Measurements from ENCODE around the gene SGIP1. TPM values are rescaled to one million over a fixed set of nuclear protein-coding genes. Genes with fewer than 3 reads are reported as not detected.

The SGIP1 gene
- total RNA-seq, 1 experiment from 2014 or later, result not detected

DNA sequence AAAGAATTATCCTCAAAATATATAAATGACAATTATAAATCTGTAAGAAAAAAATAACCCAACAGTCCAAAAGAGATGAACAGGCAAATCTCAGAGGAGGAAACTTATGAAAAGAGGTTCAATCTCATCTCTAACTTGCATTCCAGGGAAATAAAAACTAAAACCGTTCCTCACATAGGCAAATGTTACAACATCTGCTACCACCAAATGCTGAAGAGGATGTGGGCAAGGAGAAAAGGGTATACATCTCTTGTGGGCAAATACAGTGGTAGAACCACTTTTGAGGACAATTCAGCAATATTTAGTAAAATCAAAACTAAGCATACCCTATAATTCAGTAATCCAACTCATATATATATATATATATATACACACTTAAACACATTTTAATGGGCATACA, 33.7 kb upstream of the SGIP1 start:
- no TSS peak for BruUV-seq (replicated peaks)
- CTCF ChIA-PET, result no interaction called here
- H3K27ac Mint-ChIP-seq (ENCODE audit: unreplicated experiment), result no peak overlapping the region
- DNase-seq, result no peak
- no peaks in the 10 kb centered on the region for H3K36me3 Mint-ChIP-seq (ENCODE audit: insufficient read depth, unreplicated experiment)
- no peaks in the 10 kb centered on the region for H3K9me3 Mint-ChIP-seq (ENCODE audit: low read depth, unreplicated experiment)
- H3K4me3 Mint-ChIP-seq (ENCODE audit: low read depth, unreplicated experiment), result no peak overlapping the region
- H3K27me3 Mint-ChIP-seq (ENCODE audit: unreplicated experiment), result peaks cover 12% of the 10 kb centered on the region
- no peaks in the 10 kb centered on the region for H3K4me1 Mint-ChIP-seq (ENCODE audit: low read depth, unreplicated experiment)
- intact Hi-C loops (cut with micrococcal nuclease; ENCODE audit: unreplicated experiment), result loop anchor here (5.0 kb wide), 2 partner anchors 53 to 543 kb away; no protein-coding TSS in a partner anchor
- no peak for TF ChIP-seq CTCF (IDR thresholded peaks at IDR 0.05; ENCODE audit: unreplicated experiment)

- no peak for DNase-seq
- intact Hi-C loops (cut with micrococcal nuclease; ENCODE audit: unreplicated experiment), result loop anchor here (5.0 kb wide), 2 partner anchors 55 to 545 kb away; no protein-coding TSS in a partner anchor
- Mint-ChIP-seq H3K9me3 (ENCODE audit: low read depth, unreplicated experiment) (no peaks in the 10 kb centered on the region), H3K27ac (ENCODE audit: unreplicated experiment) (no peak overlapping the region), H3K4me3 (ENCODE audit: low read depth, unreplicated experiment) (no peak overlapping the region), H3K27me3 (ENCODE audit: unreplicated experiment) (no peaks in the 10 kb centered on the region), H3K36me3 (ENCODE audit: insufficient read depth, unreplicated experiment) (no peaks in the 10 kb centered on the region), H3K4me1 (ENCODE audit: low read depth, unreplicated experiment) (no peaks in the 10 kb centered on the region)
- no peak for TF ChIP-seq CTCF (IDR thresholded peaks at IDR 0.05; ENCODE audit: unreplicated experiment)
- no TSS peak for BruUV-seq (replicated peaks)
- CTCF ChIA-PET, result no interaction called here
These were observed 31.9 kb upstream of the SGIP1 start for GRCh38 chr1:66502086-66502485.

GRCh38 chr1:66503841-66504470, 30.0 kb upstream of the SGIP1 start:
- Mint-ChIP-seq H3K27ac (ENCODE audit: unreplicated experiment) (no peak overlapping the region), H3K36me3 (ENCODE audit: insufficient read depth, unreplicated experiment) (no peaks in the 10 kb centered on the region), H3K27me3 (ENCODE audit: unreplicated experiment) (no peaks in the 10 kb centered on the region), H3K4me1 (ENCODE audit: low read depth, unreplicated experiment) (no peaks in the 10 kb centered on the region), H3K4me3 (ENCODE audit: low read depth, unreplicated experiment) (no peak overlapping the region), H3K9me3 (ENCODE audit: low read depth, unreplicated experiment) (no peaks in the 10 kb centered on the region)
- BruUV-seq (replicated peaks), result no TSS peak
- CTCF ChIA-PET, result interaction anchor here (0.5 to 1.1 kb wide), 3 partner anchors 13 to 273 kb away, joined by 3 to 8 read pairs (median 4); no protein-coding TSS in a partner anchor
- intact Hi-C loops (cut with micrococcal nuclease; ENCODE audit: unreplicated experiment), result loop anchor here (1.0 to 5.0 kb wide), 4 partner anchors 57 to 547 kb away; no protein-coding TSS in a partner anchor
- TF ChIP-seq CTCF (IDR thresholded peaks at IDR 0.05; ENCODE audit: unreplicated experiment), result peak; percentile 31
- DNase-seq, result peak; percentile 49

GRCh38 chr1:66505671-66506392, 28.1 kb upstream of the SGIP1 start:
- Mint-ChIP-seq H3K9me3 (ENCODE audit: low read depth, unreplicated experiment) (no peaks in the 10 kb centered on the region), H3K4me3 (ENCODE audit: low read depth, unreplicated experiment) (no peak overlapping the region), H3K27ac (ENCODE audit: unreplicated experiment) (no peak overlapping the region), H3K36me3 (ENCODE audit: insufficient read depth, unreplicated experiment) (no peaks in the 10 kb centered on the region), H3K4me1 (ENCODE audit: low read depth, unreplicated experiment) (no peaks in the 10 kb centered on the region), H3K27me3 (ENCODE audit: unreplicated experiment) (no peaks in the 10 kb centered on the region)
- no peak for DNase-seq
- CTCF ChIA-PET, result interaction anchor here (0.6 kb wide), 2 partner anchors 706 to 1569 kb away, joined by 3 read pairs; no protein-coding TSS in a partner anchor
- BruUV-seq (replicated peaks), result no TSS peak
- intact Hi-C loops (cut with micrococcal nuclease; ENCODE audit: unreplicated experiment), result loop anchor here (2.0 kb wide), 1 partner anchor 253 kb away; no protein-coding TSS in a partner anchor
- TF ChIP-seq CTCF (IDR thresholded peaks at IDR 0.05; ENCODE audit: unreplicated experiment), result no peak
